ENCODE measurements around the gene FBXO40.

The FBXO40 gene

DNA sequence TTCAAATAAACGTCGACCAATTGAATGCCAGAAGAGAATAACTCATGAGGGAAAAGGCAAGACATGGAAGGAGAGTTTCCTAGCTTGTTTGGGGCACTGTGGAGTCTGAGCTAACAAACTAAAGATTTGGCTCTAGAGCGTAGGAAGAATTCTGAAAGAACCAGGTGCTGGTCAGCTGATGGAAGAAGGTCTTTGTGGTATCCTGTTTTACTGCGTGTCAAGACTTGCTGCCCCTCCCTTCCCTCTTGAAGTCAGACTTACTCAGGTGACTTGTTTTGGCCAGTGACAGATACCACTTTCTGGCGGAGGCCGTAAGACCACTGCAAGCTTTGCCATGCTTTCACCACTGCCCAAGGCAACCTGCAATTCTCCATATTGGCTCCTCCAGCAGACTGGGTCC is 68.2 kb downstream of the FBXO40 start:
- no peak for DNase-seq (ENCODE audit: low read depth, low spot score)

DNA sequence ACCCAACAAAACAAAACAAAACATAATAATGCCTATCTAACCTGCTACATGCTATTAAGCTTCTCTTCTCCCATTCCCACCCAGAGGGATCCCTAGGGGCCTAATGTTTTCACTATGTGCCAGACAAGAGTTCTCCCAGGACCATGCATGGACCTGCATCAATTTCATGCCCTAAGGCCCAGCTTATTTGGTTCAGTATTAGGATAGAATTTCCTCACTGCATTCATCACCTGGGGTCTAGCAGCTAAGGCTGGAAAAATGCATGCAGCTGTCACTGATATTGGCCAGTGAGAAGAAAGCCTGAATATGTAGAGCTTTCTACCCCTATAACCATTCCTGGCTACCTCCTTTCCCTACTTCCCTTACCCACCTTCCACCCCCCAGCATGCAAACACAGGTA is 69.6 kb downstream of the FBXO40 start:
- no peak for DNase-seq (ENCODE audit: low read depth, low spot score)

GRCh38 chr3:121663171-121663847 is 70.1 kb downstream of the FBXO40 start:
- no peak for DNase-seq (ENCODE audit: low read depth, low spot score)

- no peak for DNase-seq (ENCODE audit: low read depth, low spot score)
Measured at GRCh38 chr3:121665488-121665887, 72.3 kb downstream of the FBXO40 start.

DNA sequence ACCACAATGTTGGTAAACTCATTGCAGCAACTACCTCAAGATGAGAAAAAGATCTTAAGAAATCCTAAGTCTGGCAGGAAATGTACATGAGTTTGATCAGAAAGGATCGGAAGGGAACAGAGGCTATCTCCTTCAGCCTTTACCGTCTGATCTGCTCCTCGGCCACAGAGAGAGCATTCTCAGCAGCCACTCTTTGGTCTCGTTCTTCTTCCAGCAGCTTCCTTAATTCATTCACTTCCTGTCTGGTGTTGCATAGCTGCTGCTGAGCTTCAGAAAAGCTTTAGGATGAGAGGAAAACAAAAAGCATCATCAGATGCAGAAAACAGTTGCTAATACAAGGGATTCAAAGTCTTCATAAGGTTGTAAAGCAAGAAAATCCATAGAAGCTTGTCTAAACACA is 74.2 kb downstream of the FBXO40 start:
- no peak for DNase-seq (ENCODE audit: low read depth, low spot score)

DNA sequence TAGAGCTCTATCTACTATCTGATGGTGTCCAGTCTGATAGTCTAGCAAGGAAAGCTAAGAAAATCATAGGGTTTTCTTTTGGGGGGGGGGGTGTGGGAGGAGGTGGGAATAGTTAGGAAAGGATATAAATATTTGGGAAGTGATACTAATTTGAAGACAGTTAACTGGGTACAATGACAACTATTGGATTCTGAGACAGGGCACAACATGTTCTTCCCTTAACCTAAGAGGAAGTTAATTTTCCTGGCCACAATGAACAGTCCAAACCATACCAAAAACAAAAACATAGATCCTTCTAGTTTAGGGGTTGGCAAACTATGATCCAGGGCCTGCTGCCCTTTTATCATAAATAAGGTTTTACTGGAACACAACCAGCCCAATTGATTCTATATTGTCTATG is 77.5 kb downstream of the FBXO40 start:
- DNase-seq (ENCODE audit: low read depth, low spot score): no peak

- no peak for DNase-seq (ENCODE audit: low read depth, low spot score)
Measured at GRCh38 chr3:121677141-121677540, 84.0 kb downstream of the FBXO40 start.
